ENCODE data around the gene MKRN3. TPM values are rescaled to one million over a fixed set of nuclear protein-coding genes. Genes with fewer than 3 reads are reported as not detected.

The MKRN3 gene
- total RNA-seq, 1 experiment from 2014 or later: not detected

DNA sequence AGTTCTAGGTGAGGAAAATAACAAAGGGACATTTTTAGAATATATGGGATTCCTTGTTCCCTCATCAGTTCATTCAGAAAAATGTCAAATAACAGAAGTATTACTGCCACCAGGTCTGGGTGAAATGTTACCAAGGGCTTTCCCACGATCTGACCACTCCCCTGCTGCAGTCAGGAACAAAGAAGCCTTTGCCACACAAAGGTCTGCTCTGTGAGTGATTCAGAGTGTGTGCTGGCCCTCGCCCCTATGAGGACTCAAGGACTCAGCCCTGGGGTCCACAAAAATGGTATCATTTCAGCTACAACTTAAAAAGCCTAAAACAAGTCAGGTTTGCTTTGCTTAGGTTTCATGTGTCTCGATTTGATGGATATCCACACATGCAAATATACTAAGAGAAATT lies 5.0 kb downstream of the MKRN3 start:
- H3K27ac Mint-ChIP-seq (ENCODE audit: unreplicated experiment): no peak overlapping the region
- no peaks in the 10 kb centered on the region for H3K4me1 Mint-ChIP-seq (ENCODE audit: low read depth, unreplicated experiment)
- no peaks in the 10 kb centered on the region for H3K9me3 Mint-ChIP-seq (ENCODE audit: low read depth, unreplicated experiment)
- TF ChIP-seq, protein P1, sequence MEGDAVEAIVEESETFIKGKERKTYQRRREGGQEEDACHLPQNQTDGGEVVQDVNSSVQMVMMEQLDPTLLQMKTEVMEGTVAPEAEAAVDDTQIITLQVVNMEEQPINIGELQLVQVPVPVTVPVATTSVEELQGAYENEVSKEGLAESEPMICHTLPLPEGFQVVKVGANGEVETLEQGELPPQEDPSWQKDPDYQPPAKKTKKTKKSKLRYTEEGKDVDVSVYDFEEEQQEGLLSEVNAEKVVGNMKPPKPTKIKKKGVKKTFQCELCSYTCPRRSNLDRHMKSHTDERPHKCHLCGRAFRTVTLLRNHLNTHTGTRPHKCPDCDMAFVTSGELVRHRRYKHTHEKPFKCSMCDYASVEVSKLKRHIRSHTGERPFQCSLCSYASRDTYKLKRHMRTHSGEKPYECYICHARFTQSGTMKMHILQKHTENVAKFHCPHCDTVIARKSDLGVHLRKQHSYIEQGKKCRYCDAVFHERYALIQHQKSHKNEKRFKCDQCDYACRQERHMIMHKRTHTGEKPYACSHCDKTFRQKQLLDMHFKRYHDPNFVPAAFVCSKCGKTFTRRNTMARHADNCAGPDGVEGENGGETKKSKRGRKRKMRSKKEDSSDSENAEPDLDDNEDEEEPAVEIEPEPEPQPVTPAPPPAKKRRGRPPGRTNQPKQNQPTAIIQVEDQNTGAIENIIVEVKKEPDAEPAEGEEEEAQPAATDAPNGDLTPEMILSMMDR (IDR thresholded peaks at IDR 0.05; ENCODE audit: unreplicated experiment): no peak
- CTCF ChIA-PET: no interaction called here
- no TSS peak for BruUV-seq (replicated peaks)
- no peaks in the 10 kb centered on the region for H3K36me3 Mint-ChIP-seq (ENCODE audit: insufficient read depth, unreplicated experiment)
- intact Hi-C loops (cut with micrococcal nuclease; ENCODE audit: unreplicated experiment): no loop called here
- no peak overlapping the region for H3K4me3 Mint-ChIP-seq (ENCODE audit: low read depth, unreplicated experiment)
- no peak for DNase-seq
- H3K27me3 Mint-ChIP-seq (ENCODE audit: unreplicated experiment): no peaks in the 10 kb centered on the region

DNA sequence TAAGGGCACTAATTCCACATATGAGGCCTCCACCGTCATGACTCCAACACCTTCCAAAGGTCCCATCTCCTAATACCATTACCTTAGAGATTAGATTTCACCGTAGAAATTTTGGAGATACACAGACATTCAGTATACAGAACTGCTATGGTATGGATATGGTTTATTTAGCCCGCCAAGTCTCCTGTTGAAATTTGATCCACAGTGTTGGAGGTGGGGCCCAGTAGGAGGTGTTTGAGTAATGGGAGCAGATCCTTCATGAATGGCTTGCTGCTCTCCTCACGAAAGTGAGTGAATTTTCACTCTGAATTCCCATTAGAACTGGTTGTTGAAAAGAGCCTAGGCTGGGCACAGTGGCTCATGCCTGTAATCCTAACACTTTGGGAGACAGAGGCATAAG lies 7.4 kb downstream of the MKRN3 start:
- CTCF ChIA-PET: no interaction called here
- Mint-ChIP-seq H3K9me3 (ENCODE audit: low read depth, unreplicated experiment) (no peaks in the 10 kb centered on the region), H3K36me3 (ENCODE audit: insufficient read depth, unreplicated experiment) (no peaks in the 10 kb centered on the region), H3K4me3 (ENCODE audit: low read depth, unreplicated experiment) (no peak overlapping the region), H3K4me1 (ENCODE audit: low read depth, unreplicated experiment) (no peaks in the 10 kb centered on the region), H3K27me3 (ENCODE audit: unreplicated experiment) (no peaks in the 10 kb centered on the region), H3K27ac (ENCODE audit: unreplicated experiment) (no peak overlapping the region)
- TF ChIP-seq, protein P1 (IDR thresholded peaks at IDR 0.05; ENCODE audit: unreplicated experiment): no peak
- intact Hi-C loops (cut with micrococcal nuclease; ENCODE audit: unreplicated experiment): no loop called here
- no TSS peak for BruUV-seq (replicated peaks)
- DNase-seq: no peak

DNA sequence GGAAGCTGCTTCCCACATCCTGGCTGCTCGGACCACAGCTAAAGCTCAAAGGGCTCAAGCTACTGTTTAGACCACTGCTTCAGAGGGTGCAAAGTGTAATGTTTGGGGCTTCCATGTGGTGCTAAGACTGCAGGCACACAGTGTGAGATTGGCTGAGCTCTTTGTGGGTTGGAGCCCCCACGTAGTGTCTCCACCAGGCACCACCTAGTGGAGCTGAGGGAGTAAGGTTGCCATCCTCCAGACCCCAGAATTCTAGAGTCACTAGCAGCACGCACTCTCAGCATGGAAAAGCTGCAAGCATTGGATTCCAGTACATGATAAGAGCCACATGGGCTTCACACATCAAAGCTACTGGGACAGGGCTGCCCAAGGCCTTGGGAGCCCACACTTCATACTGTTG lies 9.3 kb downstream of the MKRN3 start:
- Mint-ChIP-seq H3K4me1 (ENCODE audit: low read depth, unreplicated experiment) (no peaks in the 10 kb centered on the region), H3K27ac (ENCODE audit: unreplicated experiment) (no peak overlapping the region)
- CTCF ChIA-PET: no interaction called here

DNA sequence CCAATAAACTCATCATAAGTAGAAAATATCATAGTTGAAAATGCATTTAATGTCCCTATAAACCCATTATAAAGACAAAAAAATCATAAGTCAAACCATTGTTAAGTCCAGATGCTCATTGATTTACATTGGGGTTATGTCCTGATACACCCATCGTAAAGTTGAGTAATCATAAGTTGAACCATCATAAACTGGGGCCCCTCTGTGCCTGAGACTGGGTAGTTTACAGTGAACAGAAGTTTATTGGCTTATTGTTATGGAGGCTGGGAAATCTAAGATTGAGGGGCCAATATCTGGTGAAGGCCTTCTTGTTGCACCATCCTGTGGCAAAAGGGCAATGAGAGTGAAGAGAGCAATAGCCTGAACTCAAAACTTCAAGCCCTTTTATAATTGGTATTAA lies 10.6 kb downstream of the MKRN3 start:
- intact Hi-C loops (cut with micrococcal nuclease; ENCODE audit: unreplicated experiment): no loop called here
- Mint-ChIP-seq H3K9me3 (ENCODE audit: low read depth, unreplicated experiment) (no peaks in the 10 kb centered on the region), H3K4me1 (ENCODE audit: low read depth, unreplicated experiment) (no peaks in the 10 kb centered on the region), H3K36me3 (ENCODE audit: insufficient read depth, unreplicated experiment) (no peaks in the 10 kb centered on the region), H3K4me3 (ENCODE audit: low read depth, unreplicated experiment) (no peak overlapping the region), H3K27me3 (ENCODE audit: unreplicated experiment) (no peaks in the 10 kb centered on the region), H3K27ac (ENCODE audit: unreplicated experiment) (no peak overlapping the region)
- no TSS peak for BruUV-seq (replicated peaks)
- TF ChIP-seq, protein P1 (IDR thresholded peaks at IDR 0.05; ENCODE audit: unreplicated experiment): no peak
- no peak for DNase-seq
- CTCF ChIA-PET: no interaction called here

More for the DNA sequence above, 9.3 kb downstream of the MKRN3 start:
- intact Hi-C loops (cut with micrococcal nuclease; ENCODE audit: unreplicated experiment): no loop called here
- BruUV-seq (replicated peaks): no TSS peak
- no peaks in the 10 kb centered on the region for H3K9me3 Mint-ChIP-seq (ENCODE audit: low read depth, unreplicated experiment)
- H3K36me3 Mint-ChIP-seq (ENCODE audit: insufficient read depth, unreplicated experiment): no peaks in the 10 kb centered on the region
- H3K27me3 Mint-ChIP-seq (ENCODE audit: unreplicated experiment): no peaks in the 10 kb centered on the region
- no peak for DNase-seq
- TF ChIP-seq, protein P1 (IDR thresholded peaks at IDR 0.05; ENCODE audit: unreplicated experiment): no peak
- no peak overlapping the region for H3K4me3 Mint-ChIP-seq (ENCODE audit: low read depth, unreplicated experiment)
